K562 (cell line): Measurements from ENCODE around the gene SERINC5. TPM values are rescaled to one million over a fixed set of nuclear protein-coding genes. Genes with fewer than 3 reads are reported as not detected.

ENCODE experiments used
- CSDE1 ChIP-seq, 2 experiments: fragments of 450-650 bp; IDR thresholded peaks; 2 replicates each; pipeline ENCODE4 v1.6.1; 2016; ENCODE audit warnings: mild to moderate bottlenecking in 1 of 2
- DDX20 ChIP-seq: fragments of 450-650 bp; IDR thresholded peaks from 2 replicates; pipeline ENCODE4 v1.6.1; 2016; ENCODE audit warnings: missing genetic modification characterization, low read depth, mild to moderate bottlenecking, missing compliant biosample characterization, moderate library complexity
- HOXB6 ChIP-seq: fragments of 250-450 bp; sonication (Bioruptor Pico); IDR thresholded peaks from 2 replicates; pipeline ENCODE4 v1.5.1; 2022; ENCODE audit warnings: mild to moderate bottlenecking, borderline replicate concordance
- ID3 ChIP-seq, 2 experiments: fragments of 250-450 bp in 1 of 2; fragments of 450-650 bp in 1 of 2; sonication (Bioruptor Pico) in 1 of 2; IDR thresholded peaks; 2 replicates each; pipeline versions ENCODE4 v1.6.1 to v1.8.0; 2016 to 2021; ENCODE audit warnings: mild to moderate bottlenecking in 2 of 2, moderate library complexity in 2 of 2, missing compliant biosample characterization in 1 of 2, missing genetic modification characterization in 1 of 2
- MECOM ChIP-seq: fragments of 250-450 bp; sonication (Bioruptor Pico); IDR thresholded peaks from 2 replicates; pipeline ENCODE4 v1.8.0; 2022; ENCODE audit warnings: inconsistent platforms
- MTA3 ChIP-seq: fragments of 450-650 bp; formaldehyde crosslinking; IDR thresholded peaks from 2 replicates; pipeline ENCODE4 v1.6.1; 2017; ENCODE audit warnings: mild to moderate bottlenecking, borderline replicate concordance
- PYGO2 ChIP-seq: fragments of 450-650 bp; IDR thresholded peaks from 2 replicates; pipeline ENCODE4 v1.6.1; 2016; ENCODE audit warnings: mild to moderate bottlenecking, missing genetic modification characterization, moderate library complexity, missing compliant biosample characterization
- SMAD4 ChIP-seq: fragments of 250-450 bp; sonication (Bioruptor Pico); conservative IDR thresholded peaks from 2 replicates; pipeline ENCODE4 v1.8.0; 2021; ENCODE audit warnings: inconsistent platforms, mild to moderate bottlenecking, moderate library complexity
- SRF ChIP-seq, 2 experiments: fragments of 250-450, 450-650 bp in 1 of 2; sonication (Bioruptor Pico) in 1 of 2; sonication (generic) in 1 of 2; formaldehyde crosslinking; IDR thresholded peaks; 2 replicates each; pipeline versions ENCODE4 v1.5.0 to v1.5.1; 2020 to 2022; ENCODE audit warnings: mild to moderate bottlenecking in 1 of 2, missing genetic modification reagents in 1 of 2
- TFE3 ChIP-seq: fragments of 450-650 bp; formaldehyde crosslinking; IDR thresholded peaks from 2 replicates; pipeline ENCODE4 v1.4.0; 2020; ENCODE audit warnings: mild to moderate bottlenecking, mixed read lengths
- ZNF395 ChIP-seq: fragments of 200-800 bp; sonication (Bioruptor generic); IDR thresholded peaks from 2 replicates; pipeline ENCODE4 v1.6.1; 2017; ENCODE audit warnings: missing genetic modification characterization, missing compliant biosample characterization
- ZNF644 ChIP-seq: fragments of 200-800 bp; sonication (Bioruptor generic); IDR thresholded peaks from 2 replicates; pipeline ENCODE4 v1.6.1; 2016; ENCODE audit warnings: low read depth, missing genetic modification characterization, missing compliant biosample characterization
- polyA plus RNA-seq, 8 experiments: library from polyadenylated mRNA; depleted of rRNA in 4 of 8; stranded (reverse) in 5 of 8; unstranded in 3 of 8; fragments of >200 nt; fragmentation: Nextera tagmentation in 2 of 8; fragmentation: Illumina TruSeq in 1 of 8; extraction: Ambion mirVana in 2 of 8; extraction: Trizol in 1 of 8; gene quantifications; 2 replicates each; pipeline versions ENCODE4 v1.2.1 to v1.2.3, GENCODE V29; 2011 to 2014; ENCODE audit warnings: inconsistent platforms in 1 of 8, missing spikeins in 1 of 8
- total RNA-seq, 7 experiments: library from RNA; depleted of rRNA in 6 of 7; stranded (reverse); fragments of >200 nt in 6 of 7; fragmentation: Illumina TruSeq in 2 of 7; extraction: Trizol in 2 of 7; gene quantifications; 2 replicates each; pipeline versions ENCODE4 v1.2.1 to v1.2.3, GENCODE V29; 2011 to 2021; ENCODE audit warnings: low replicate concordance in 1 of 7

SERINC5 gene
- total and polyA plus RNA-seq, 9 of the 15 experiments (the other 6 are each of a cell fraction or from before 2014, with no cell fraction given) = 1.4 to 7.9 (median 3.7) TPM

GRCh38 chr5:80259511-80260203, 3.8 kb upstream of the SERINC5 start (continued):
- TF ChIP-seq HOXB6 (CRISPR knock-in tag) = no peak
- TF ChIP-seq PYGO2 (tag) = peak; percentile 85
- no peak for TF ChIP-seq CSDE1 (IDR thresholded peaks at IDR 0.05)
- TF ChIP-seq DDX20 (tag) = peak; percentile 79
- TF ChIP-seq SMAD4 (CRISPR knock-in tag) = peak; percentile 89
- TF ChIP-seq TFE3 = no peak
- TF ChIP-seq MTA3 = no peak
- peak; percentile 35; the same call in 1 of the 2 replicates for TF ChIP-seq ZNF644 (tag)
- TF ChIP-seq SRF (CRISPR knock-in tag; IDR thresholded peaks at IDR 0.05) = peak; percentile 66 to 94; a peak in 2 of 4 replicates
- no peak for TF ChIP-seq ID3 (CRISPR knock-in tag; IDR thresholded peaks at IDR 0.05)
- TF ChIP-seq ID3 (tag; IDR thresholded peaks at IDR 0.05) = peak; percentile 94
- 0 out of 2 replicates have a peak, but pooled peaks have one; percentile 65 for TF ChIP-seq MECOM (CRISPR knock-in tag)
- TF ChIP-seq ZNF395 (CRISPR knock-in tag) = peak; percentile 82; the same call in 1 of the 2 replicates
